Loucy (cell line): ENCODE measurements around the gene COL11A2.

ENCODE experiments used
- CTCF ChIP-seq: fragments of 200-600 bp; sonication (generic); conservative IDR thresholded peaks from 2 replicates; pipeline ENCODE4 v1.5.1; 2014; ENCODE audit warnings: mild to moderate bottlenecking, antibody characterized with exemption, low read length
- EZH2phosphoT487 ChIP-seq: fragments of 200-600 bp; IDR thresholded peaks from 2 replicates; pipeline ENCODE4 v1.6.1; 2018; ENCODE audit warnings: antibody characterized with exemption, mild to moderate bottlenecking, moderate library complexity, borderline replicate concordance

DNA sequence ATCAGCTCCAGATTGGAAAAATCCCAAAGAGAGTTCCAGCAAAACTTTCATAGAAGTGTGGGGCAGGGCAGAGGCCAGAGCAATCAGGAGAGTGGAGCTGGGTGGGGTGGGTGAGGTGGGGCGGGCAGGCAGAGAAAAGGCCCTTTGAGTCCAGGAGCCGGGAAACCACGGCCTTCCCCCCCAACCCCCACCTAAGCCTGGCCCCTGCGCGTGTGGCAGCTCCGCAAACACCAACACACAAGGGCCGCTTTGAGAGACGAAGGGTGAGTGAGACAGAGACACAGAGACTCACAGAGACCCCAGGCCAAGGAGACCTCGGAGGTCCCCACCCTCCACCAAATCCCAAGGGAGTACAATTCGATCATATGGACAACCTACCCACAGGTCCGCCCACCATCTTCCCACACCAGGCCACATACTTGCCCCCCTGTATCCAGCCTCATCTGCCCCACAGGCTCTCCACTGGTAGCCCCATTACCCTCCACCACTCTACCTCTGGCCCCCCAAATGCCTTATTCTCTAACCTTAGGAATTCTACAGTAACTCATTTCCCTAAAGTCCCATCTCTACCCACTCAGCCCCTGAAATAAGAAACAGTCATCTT lies 1.7 kb downstream of the COL11A2 start:
- TF ChIP-seq CTCF, result no peak
- no peak for TF ChIP-seq EZH2phosphoT487
